Measurements from ENCODE around the gene DHRS12.

Gene DHRS12

DNA sequence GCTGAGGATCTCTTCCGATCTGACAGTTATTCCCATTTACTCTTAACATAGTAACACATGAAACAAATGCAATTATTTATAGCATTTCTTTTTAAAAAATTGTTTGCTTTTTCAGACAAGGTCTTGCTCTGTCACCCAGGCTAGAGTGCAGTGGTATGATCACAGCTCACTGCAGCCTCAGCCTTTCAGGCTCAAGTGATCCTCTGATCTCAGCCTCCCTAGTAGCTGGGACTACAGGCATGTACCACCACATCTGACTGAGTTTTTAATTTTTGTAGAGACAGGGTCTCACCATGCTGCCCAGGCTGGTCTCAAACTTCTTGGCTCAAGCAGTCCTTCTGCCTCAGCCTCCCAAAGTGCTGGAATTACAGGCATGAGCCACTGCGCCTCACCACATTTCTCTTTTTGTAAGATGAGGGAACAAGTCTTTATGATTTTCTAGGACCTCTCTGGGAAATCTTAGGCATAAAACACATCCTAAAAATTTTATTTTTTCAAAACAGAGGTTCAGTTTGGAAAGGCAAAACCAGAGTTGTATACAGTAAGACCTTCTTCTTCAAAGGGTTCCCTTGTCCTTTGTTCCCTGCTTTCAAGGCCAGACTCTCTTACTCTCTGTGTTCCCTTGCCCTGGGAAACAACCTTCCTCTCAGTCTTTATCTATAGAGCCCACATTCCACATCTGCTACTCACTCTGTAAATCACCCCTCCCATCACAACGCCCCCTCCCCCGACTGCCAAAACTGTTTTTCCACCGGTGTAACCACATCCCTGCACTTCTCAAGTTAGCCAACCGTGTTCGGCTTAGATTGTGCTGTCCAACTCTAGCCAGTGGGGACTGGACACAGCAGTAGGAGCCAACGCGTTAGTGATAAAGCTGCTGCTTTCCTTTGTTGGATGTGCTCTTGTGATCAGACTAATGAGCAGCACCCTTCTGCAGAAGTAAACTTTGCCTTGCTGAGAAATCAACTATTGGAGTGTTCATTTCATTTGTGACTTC lies 56.2 kb downstream of the DHRS12 start:
- Histone ChIP-seq H3K9me3 (peaks cover 24% of the 10 kb centered on the region), H3K4me1 (peaks cover 4% of the 10 kb centered on the region; the same call in 1 of the 2 replicates), H3K9ac (no peak overlapping the region), H3K4me2 (no peak overlapping the region), H4K20me1 (no peaks in the 10 kb centered on the region), H3K27ac (no peak overlapping the region), H3K27me3 (no peaks in the 10 kb centered on the region), H3K36me3 (peaks cover 44% of the 10 kb centered on the region), H3K4me3 (no peak overlapping the region)
- no peak for TF ChIP-seq Cebpa-rat (IDR thresholded peaks at IDR 0.05)

DNA sequence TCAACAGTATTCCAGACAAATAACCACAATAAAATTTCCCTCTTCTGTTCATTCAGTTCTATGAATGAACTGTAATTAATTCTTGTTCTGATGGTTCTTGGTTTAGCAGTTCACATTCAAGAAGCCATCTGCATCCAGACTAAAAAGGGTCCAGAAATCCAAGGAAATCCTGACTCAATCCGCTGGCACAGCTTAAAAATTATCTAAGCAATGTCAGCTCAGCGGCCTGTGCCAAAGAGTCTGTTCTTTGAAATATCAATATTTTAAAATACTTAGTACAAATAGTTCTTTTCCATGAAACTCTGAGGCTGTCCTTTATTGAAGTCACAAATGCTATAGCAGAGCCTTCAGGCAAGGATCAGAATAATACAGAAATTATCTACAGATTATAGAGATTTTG lies 57.2 kb downstream of the DHRS12 start:
- Histone ChIP-seq H3K9me3 (peaks cover 24% of the 10 kb centered on the region), H3K4me1 (peaks cover 4% of the 10 kb centered on the region; the same call in 1 of the 2 replicates), H3K27me3 (no peaks in the 10 kb centered on the region), H3K9ac (no peak overlapping the region), H3K36me3 (peaks cover 39% of the 10 kb centered on the region), H3K4me3 (no peak overlapping the region), H3K4me2 (no peak overlapping the region), H4K20me1 (no peaks in the 10 kb centered on the region), H3K27ac (no peak overlapping the region)
- no peak for TF ChIP-seq Cebpa-rat (IDR thresholded peaks at IDR 0.05)

DNA sequence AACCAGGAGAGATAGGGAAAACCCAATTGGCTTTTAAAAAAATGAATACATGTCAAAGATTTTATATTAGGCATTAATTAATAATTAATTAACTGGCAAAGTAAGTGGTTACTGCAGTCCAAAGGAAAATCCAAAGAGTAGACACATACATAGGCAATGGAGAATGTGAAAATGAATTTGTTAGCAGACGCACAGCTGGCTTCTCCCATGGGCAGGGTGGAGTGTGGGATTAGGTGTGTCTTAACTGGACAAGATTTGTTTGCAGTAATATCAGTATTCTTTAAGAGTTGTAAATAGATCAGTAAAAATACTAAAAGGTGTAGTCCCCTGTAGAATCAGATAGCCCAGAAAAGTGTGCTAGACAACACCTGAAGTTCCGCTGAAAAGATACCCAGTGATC lies 58.7 kb downstream of the DHRS12 start:
- no peaks in the 10 kb centered on the region for H4K20me1 ChIP-seq
- H3K4me3 ChIP-seq = no peak overlapping the region
- H3K9me3 ChIP-seq = peaks cover 24% of the 10 kb centered on the region
- H3K4me2 ChIP-seq = no peak overlapping the region
- H3K36me3 ChIP-seq = peaks cover 45% of the 10 kb centered on the region
- TF ChIP-seq Cebpa-rat (IDR thresholded peaks at IDR 0.05) = no peak
- no peaks in the 10 kb centered on the region for H3K27me3 ChIP-seq
- no peak overlapping the region for H3K9ac ChIP-seq
- no peak overlapping the region for H3K27ac ChIP-seq
- H3K4me1 ChIP-seq = peaks cover 4% of the 10 kb centered on the region; the same call in 1 of the 2 replicates

DNA sequence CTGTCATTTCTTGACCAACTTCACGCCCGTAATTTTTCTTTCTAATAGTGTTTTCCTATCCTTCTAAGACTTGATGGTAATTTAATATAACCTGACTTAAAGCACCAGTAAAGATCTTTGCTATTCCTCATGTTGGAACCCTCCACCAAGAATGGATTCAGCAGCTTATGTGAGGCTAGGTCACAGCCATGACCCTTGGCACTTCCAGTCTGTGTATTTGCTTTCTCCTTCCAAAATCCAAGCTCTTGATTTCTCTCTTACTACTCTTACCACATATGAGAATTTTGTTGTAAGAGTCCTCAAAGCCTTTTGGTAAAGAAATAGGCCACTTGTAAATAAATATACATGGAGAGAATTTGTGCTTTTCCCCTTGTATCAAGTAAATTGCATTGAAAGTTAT lies 61.4 kb downstream of the DHRS12 start:
- no peaks in the 10 kb centered on the region for H4K20me1 ChIP-seq
- peaks cover 10% of the 10 kb centered on the region for H3K9me3 ChIP-seq
- no peak overlapping the region for H3K4me2 ChIP-seq
- no peak overlapping the region for H3K27ac ChIP-seq
- H3K4me3 ChIP-seq = no peak overlapping the region
- H3K4me1 ChIP-seq = peaks cover 4% of the 10 kb centered on the region; the same call in 1 of the 2 replicates
- peaks cover 51% of the 10 kb centered on the region for H3K36me3 ChIP-seq
- no peak for TF ChIP-seq Cebpa-rat (IDR thresholded peaks at IDR 0.05)
- H3K27me3 ChIP-seq = no peaks in the 10 kb centered on the region
- H3K9ac ChIP-seq = no peak overlapping the region

DNA sequence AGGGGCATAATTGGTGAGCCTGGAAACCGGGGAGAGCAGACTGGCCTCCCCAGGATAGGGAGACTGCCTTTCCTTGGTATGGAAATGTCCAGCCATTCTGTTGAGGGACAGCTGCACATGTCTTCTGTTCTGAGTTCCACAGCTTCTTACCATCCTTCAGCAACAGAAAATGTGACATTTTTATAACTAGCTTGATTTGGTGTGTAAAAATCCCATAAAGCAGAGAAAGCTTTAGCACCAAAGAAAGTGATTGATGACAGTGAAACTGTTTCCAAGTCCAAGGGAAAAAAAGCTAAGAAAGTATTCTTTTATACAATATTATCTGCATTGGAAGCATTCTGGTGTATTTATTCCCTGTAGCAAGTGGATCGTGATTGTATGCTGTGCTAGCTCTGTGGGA lies 61.9 kb downstream of the DHRS12 start:
- Histone ChIP-seq H3K4me2 (no peak overlapping the region), H3K27me3 (no peaks in the 10 kb centered on the region), H3K9ac (no peak overlapping the region), H3K27ac (no peak overlapping the region), H3K4me3 (no peak overlapping the region), H4K20me1 (no peaks in the 10 kb centered on the region), H3K36me3 (peaks cover 45% of the 10 kb centered on the region), H3K4me1 (peaks cover 4% of the 10 kb centered on the region; the same call in 1 of the 2 replicates), H3K9me3 (peaks cover 4% of the 10 kb centered on the region; the same call in 1 of the 2 replicates)
- TF ChIP-seq Cebpa-rat (IDR thresholded peaks at IDR 0.05) = no peak

DNA sequence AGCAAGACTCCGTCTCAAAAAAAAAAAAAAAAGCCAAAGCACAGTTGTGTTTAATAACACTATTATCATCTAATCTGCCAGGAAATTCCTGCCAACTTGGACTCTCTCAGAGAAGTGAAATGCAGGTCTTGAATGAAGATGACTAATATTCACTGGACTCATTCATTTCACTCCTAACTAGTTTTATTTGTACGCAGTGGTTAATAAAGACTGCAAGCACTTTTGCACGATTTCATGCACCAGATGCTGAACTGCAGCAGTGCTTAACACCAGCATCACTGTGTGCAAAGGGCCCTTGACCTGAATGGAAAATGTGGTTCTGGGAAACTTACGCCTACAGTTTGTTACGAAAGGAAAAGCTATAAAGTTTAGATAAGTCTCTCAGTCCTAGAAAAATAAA lies 63.3 kb downstream of the DHRS12 start:
- Histone ChIP-seq H3K9me3 (no peaks in the 10 kb centered on the region), H3K4me2 (no peak overlapping the region), H4K20me1 (no peaks in the 10 kb centered on the region), H3K36me3 (peaks cover 42% of the 10 kb centered on the region), H3K9ac (no peak overlapping the region), H3K27me3 (no peaks in the 10 kb centered on the region), H3K4me3 (no peak overlapping the region), H3K27ac (no peak overlapping the region), H3K4me1 (peaks cover 4% of the 10 kb centered on the region; the same call in 1 of the 2 replicates)
- TF ChIP-seq Cebpa-rat (IDR thresholded peaks at IDR 0.05) = no peak

DNA sequence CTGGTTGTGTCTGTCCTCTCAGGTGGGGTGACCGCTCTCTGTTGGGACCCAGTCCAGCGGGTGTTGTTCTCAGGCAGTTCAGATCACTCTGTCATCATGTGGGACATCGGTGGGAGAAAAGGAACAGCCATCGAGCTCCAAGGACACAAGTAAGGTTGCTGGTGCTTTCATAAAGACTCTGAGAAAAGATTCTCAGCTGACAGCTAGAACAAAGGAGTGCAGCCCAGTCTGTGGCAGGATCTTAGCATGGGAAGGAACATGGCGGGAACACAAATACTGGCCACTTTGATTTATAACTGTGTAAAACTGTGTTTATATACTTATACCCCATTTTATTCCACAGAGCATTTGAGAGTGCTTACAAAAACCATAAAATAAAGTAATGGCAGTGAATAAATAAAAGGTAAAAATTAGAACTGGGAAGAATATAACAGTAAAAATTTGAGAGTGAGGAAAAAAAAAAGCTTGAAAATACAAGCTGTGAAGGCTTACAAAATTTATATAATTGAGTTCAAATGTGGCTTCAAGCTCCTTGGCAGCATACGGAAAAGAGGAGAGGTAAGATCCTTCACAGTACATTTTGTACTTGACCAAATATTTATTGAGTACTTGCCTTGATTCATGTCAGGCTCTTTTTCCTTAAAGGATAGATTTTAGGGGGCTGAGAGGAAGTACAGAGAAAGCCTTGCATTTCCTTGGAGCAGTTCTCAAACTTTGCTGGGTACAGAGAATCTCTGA lies 64.8 kb downstream of the DHRS12 start:
- H3K27me3 ChIP-seq = no peaks in the 10 kb centered on the region
- H3K4me1 ChIP-seq = no peaks in the 10 kb centered on the region
- no peaks in the 10 kb centered on the region for H3K9me3 ChIP-seq
- H3K27ac ChIP-seq = no peak overlapping the region
- H4K20me1 ChIP-seq = no peaks in the 10 kb centered on the region
- H3K9ac ChIP-seq = no peak overlapping the region
- H3K4me2 ChIP-seq = no peak overlapping the region
- no peak for TF ChIP-seq Cebpa-rat (IDR thresholded peaks at IDR 0.05)
- H3K36me3 ChIP-seq = peaks cover 52% of the 10 kb centered on the region
- no peak overlapping the region for H3K4me3 ChIP-seq

DNA sequence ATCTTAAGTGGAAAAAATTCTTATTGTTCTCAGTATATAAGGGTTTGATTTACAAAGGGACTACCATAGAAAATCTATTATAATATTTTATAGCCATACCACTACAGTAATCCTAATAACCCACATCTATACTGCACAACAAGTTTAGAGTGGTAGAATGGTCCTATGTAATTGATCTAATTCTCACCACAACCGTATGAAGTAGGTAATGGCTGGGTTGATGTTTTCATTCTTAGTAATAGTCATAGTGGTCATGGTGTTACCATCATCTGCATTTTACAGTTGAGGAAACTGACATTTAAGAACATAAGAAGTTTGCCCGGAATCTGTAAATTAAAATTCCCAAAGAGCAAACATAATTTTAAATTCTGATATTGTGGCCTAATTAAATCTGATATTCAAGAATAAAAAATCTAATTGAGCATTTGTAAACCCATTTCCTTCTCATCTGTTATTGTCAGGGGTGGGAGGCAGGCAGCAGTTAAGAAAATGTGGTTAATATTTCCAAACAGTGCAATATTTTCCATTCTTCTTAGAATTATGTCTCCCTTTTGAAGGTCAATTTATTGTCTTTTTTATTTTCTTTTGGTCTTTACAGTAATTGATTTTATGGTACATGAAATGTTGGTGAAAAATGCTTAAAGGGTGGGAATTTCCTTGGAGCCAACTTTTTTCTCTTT lies 65.6 kb downstream of the DHRS12 start:
- Histone ChIP-seq H3K27me3 (no peaks in the 10 kb centered on the region), H3K36me3 (peaks cover 52% of the 10 kb centered on the region), H3K9ac (no peak overlapping the region), H4K20me1 (no peaks in the 10 kb centered on the region), H3K9me3 (no peaks in the 10 kb centered on the region), H3K27ac (no peak overlapping the region), H3K4me3 (no peak overlapping the region), H3K4me2 (no peak overlapping the region), H3K4me1 (no peaks in the 10 kb centered on the region)
- TF ChIP-seq Cebpa-rat (IDR thresholded peaks at IDR 0.05) = no peak

DNA sequence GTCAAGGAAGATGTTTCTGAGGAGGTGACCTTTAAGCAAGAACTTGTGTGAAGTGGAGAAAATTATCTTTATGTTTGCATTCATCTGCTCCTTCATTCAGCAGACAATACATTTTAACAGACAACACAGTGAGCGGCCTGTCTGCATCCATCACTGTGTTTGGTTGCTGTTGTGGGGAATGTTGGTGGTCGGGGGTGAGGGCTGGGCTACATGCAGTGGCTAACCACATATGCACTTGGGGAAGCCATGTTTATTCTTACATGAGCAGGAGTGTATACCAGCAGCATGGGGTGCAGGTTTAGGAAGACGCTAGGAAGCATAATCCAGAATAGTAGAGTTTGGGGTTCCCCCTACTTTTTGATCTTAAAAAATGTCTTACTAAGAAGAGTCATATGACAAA lies 66.4 kb downstream of the DHRS12 start:
- Histone ChIP-seq H3K9ac (no peak overlapping the region), H3K27ac (no peak overlapping the region), H3K4me2 (no peak overlapping the region), H3K4me3 (no peak overlapping the region), H3K27me3 (no peaks in the 10 kb centered on the region), H4K20me1 (no peaks in the 10 kb centered on the region), H3K9me3 (no peaks in the 10 kb centered on the region), H3K36me3 (peaks cover 52% of the 10 kb centered on the region), H3K4me1 (no peaks in the 10 kb centered on the region)
- no peak for TF ChIP-seq Cebpa-rat (IDR thresholded peaks at IDR 0.05)

Measured in BLaER1 (cell line).